Measurements from ENCODE around the gene GNA15. TPM values are rescaled to one million over a fixed set of nuclear protein-coding genes. Genes with fewer than 3 reads are reported as not detected.
A peak's percentile ranks its signal among the peaks of the same experiment; 100 is the strongest.

The GNA15 gene
- total and polyA plus RNA-seq, 9 donors = 1.2 to 4.8 (median 1.4) TPM

DNA sequence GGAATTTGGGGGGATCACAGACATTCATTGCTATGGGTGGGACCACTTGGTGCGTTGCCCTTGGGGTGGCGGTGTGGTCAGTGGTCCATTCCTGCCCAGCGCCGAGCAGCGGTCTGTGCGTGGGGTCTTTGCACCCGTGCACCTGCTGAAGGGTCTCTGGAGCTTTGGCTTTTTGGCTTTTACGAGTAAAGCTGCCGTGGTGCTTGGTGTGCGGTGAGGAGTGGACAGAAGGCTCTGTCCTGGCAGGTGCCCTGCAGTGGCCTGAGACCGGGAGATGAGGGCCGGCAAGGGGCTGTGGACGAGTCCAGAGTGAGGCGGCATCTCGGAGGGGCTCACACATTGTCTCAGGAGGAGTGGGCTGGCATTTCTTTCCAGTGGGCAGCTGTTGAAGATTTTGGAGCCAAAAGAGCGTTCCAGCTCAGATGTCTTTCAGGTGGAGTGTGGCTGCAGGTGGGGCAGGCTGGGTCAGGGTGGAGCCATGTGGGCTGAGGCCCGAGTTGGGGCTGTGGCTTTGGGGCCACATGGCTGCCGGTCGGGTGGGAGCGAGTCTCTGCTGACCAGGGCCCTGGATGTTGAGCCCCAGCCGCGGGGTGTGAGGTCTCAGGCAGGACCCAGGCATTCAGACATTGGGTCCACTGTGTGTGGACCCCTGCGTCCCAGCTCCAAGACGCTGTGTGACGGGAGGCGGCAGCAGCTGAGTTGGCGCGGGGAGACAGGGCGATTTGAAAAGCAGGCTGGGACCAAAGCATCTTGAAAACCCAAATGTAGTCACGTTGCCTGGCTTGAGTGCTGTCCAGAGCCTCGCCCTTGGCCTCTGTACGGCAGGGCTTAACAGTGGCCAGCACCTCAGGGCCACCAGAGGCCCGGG lies 30.0 kb upstream of the GNA15 start:
- Histone ChIP-seq H3K4me1 (ENCODE audit: insufficient read depth) (peaks cover 12% of the 10 kb centered on the region), H3K27me3 (no peaks in the 10 kb centered on the region), H3K9me3 (no peaks in the 10 kb centered on the region), H3K27ac (no peak overlapping the region), H3K36me3 (no peaks in the 10 kb centered on the region), H3K4me3 (no peak overlapping the region)
- DNase-seq = peak in 1 of 5 donors; percentile 26
- intact Hi-C loops (cut with DNase I) = loop anchor here in 1 of 4 donors (10.0 kb wide), 1 partner anchor 151 kb away; no protein-coding TSS in a partner anchor
- 83 to 86% (median 85%) methylated on average over 31 to 33 of the region's 33 CpGs for WGBS, 3 donors
- TF ChIP-seq EP300 (IDR thresholded peaks at IDR 0.05) (no peak), POLR2A (IDR thresholded peaks at IDR 0.05) (no peak)
- TF ChIP-seq, protein P1, sequence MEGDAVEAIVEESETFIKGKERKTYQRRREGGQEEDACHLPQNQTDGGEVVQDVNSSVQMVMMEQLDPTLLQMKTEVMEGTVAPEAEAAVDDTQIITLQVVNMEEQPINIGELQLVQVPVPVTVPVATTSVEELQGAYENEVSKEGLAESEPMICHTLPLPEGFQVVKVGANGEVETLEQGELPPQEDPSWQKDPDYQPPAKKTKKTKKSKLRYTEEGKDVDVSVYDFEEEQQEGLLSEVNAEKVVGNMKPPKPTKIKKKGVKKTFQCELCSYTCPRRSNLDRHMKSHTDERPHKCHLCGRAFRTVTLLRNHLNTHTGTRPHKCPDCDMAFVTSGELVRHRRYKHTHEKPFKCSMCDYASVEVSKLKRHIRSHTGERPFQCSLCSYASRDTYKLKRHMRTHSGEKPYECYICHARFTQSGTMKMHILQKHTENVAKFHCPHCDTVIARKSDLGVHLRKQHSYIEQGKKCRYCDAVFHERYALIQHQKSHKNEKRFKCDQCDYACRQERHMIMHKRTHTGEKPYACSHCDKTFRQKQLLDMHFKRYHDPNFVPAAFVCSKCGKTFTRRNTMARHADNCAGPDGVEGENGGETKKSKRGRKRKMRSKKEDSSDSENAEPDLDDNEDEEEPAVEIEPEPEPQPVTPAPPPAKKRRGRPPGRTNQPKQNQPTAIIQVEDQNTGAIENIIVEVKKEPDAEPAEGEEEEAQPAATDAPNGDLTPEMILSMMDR (IDR thresholded peaks at IDR 0.05) = no peak

DNA sequence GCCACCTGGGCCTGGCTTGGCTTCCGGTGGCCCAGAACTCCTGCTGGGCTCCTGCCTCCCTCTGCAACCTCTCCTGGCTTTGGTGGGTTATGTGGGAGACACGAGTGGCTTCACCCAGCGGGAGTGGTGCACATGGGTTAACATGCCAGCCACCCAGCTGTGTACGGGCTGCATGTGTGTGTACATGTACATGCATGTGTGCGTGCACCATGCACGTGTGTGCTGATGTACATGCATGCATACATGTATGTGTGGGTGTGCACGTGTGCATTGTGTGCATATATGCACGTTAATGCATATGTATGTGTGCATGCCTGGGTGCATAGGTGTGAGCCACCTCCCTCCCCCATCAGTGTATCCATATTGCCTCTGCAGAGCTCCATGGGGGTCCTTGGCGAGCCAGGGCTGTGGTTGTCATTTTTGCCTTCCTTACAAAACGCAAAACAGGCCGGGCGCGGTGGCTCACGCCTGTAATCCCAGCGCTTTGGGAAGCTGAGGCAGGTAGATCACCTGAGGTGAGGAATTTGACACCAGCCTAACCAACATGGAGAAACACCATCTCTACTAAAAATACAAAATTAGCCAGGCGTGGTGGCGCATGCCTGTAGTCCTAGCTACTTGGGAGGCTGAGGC lies 29.2 kb upstream of the GNA15 start:
- Histone ChIP-seq H3K36me3 (no peaks in the 10 kb centered on the region), H3K27me3 (no peaks in the 10 kb centered on the region), H3K9me3 (no peaks in the 10 kb centered on the region), H3K4me3 (no peak overlapping the region), H3K4me1 (ENCODE audit: insufficient read depth) (peaks cover 12% of the 10 kb centered on the region), H3K27ac (no peak overlapping the region)
- intact Hi-C loops (cut with DNase I) = loop anchor here in 1 of 4 donors (10.0 kb wide), 1 partner anchor 152 kb away; no protein-coding TSS in a partner anchor
- WGBS, 3 donors = 91 to 92% (median 91%) methylated on average over 17 of the region's 17 CpGs
- TF ChIP-seq, protein P1 (IDR thresholded peaks at IDR 0.05) = no peak
- TF ChIP-seq POLR2A (IDR thresholded peaks at IDR 0.05) (no peak), EP300 (IDR thresholded peaks at IDR 0.05) (no peak)
- peak in 1 of 5 donors; percentile 31 for DNase-seq

DNA sequence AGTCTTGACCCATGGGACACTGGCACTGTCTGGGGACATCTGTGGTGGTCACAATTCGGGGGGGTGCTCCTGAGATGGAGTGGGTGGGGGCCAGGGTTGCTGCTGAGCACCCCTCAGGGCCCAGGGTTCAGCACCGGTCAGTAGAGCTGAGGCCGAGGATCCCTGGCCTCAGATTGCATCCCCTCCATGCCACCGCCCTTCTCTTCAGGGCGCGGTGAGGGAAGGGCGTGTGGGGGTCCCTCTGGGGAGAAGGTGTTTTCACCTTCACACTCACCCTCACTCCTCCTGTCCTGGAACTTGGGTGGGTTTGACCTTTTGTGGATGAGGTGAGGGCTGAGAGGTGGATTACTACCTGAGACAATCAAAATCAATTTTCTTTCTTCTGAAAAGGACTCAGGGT lies 28.2 kb upstream of the GNA15 start:
- Histone ChIP-seq H3K9me3 (no peaks in the 10 kb centered on the region), H3K27me3 (no peaks in the 10 kb centered on the region), H3K4me3 (no peak overlapping the region), H3K27ac (no peak overlapping the region), H3K4me1 (ENCODE audit: insufficient read depth) (peaks cover 10% of the 10 kb centered on the region), H3K36me3 (no peaks in the 10 kb centered on the region)
- 93 to 94% (median 93%) methylated on average over 7 of the region's 7 CpGs for WGBS, 3 donors
- DNase-seq = no peak
- intact Hi-C loops (cut with DNase I) = loop anchor here in 1 of 4 donors (10.0 kb wide), 1 partner anchor 153 kb away; no protein-coding TSS in a partner anchor
- TF ChIP-seq POLR2A (IDR thresholded peaks at IDR 0.05) = no peak
- TF ChIP-seq, protein P1 (IDR thresholded peaks at IDR 0.05) = no peak
- no peak for TF ChIP-seq EP300 (IDR thresholded peaks at IDR 0.05)

DNA sequence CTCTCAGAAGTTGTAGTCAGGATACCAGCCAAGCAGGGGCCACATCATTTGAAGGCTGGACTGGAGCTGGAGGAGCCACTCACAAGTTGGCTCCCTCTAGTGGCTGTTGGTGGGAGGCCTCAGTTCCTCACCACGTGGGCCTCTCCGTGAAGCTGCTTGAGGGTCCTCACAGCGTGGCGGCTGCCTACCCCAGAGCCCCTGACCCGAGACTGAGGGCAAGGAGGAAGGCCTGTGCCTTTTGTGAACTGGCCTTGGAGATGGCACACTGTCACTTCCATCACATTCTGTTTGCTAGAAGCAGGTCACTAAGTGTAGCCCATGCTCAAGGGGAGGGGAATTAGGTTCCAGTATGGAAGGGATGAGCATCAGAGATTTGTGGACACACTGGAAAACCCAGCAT lies 27.1 kb upstream of the GNA15 start:
- peak in 3 of 5 donors; percentile 60 to 69 (median 63) for DNase-seq
- H3K4me3 ChIP-seq = no peak overlapping the region

More for the DNA sequence above, 27.1 kb upstream of the GNA15 start:
- H3K36me3 ChIP-seq = no peaks in the 10 kb centered on the region
- no peaks in the 10 kb centered on the region for H3K9me3 ChIP-seq
- H3K27ac ChIP-seq = no peak overlapping the region
- peaks cover 9% of the 10 kb centered on the region for H3K4me1 ChIP-seq (ENCODE audit: insufficient read depth)
- TF ChIP-seq EP300 (IDR thresholded peaks at IDR 0.05) (no peak), POLR2A (IDR thresholded peaks at IDR 0.05) (no peak)
- TF ChIP-seq, protein P1 (IDR thresholded peaks at IDR 0.05) = peak; percentile 38 to 46 (median 40)
- intact Hi-C loops (cut with DNase I) = loop anchor here in 1 of 4 donors (10.0 kb wide), 1 partner anchor 154 kb away; no protein-coding TSS in a partner anchor
- H3K27me3 ChIP-seq = no peaks in the 10 kb centered on the region
- WGBS, 3 donors = 56 to 61% (median 58%) methylated on average over 5 of the region's 5 CpGs
